ENCODE data around the gene HSPH1. TPM values are rescaled to one million over a fixed set of nuclear protein-coding genes. Genes with fewer than 3 reads are reported as not detected.

HSPH1 gene
- polyA plus RNA-seq, 1 donor from 2014 or later, result 112 TPM

GRCh38 chr13:31136724-31137123, 25.0 kb downstream of the HSPH1 start:
- no peaks in the 10 kb centered on the region for H3K9me2 ChIP-seq (ENCODE audit: insufficient read depth, low read length)
- no peaks in the 10 kb centered on the region for H3K79me2 ChIP-seq (replicated peaks; ENCODE audit: insufficient read depth, low read length)
- no peak overlapping the region for H3K4me3 ChIP-seq (ENCODE audit: low read length)
- H4K20me1 ChIP-seq (ENCODE audit: insufficient read depth), result no peaks in the 10 kb centered on the region
- TF ChIP-seq SMC3 (conservative IDR thresholded peaks at IDR 0.05; ENCODE audit: poor library complexity) (no peak), TAF1 (IDR thresholded peaks at IDR 0.05; ENCODE audit: low read depth) (no peak), REST (IDR thresholded peaks at IDR 0.05; ENCODE audit: borderline replicate concordance) (no peak)
- no peaks in the 10 kb centered on the region for H3F3A ChIP-seq (ENCODE audit: insufficient read depth, low read length, poor library complexity, severe bottlenecking)
- no peak overlapping the region for H3K27ac ChIP-seq (ENCODE audit: low read length)
- H3K27me3 ChIP-seq (ENCODE audit: insufficient read depth, low read depth, low read length), result no peaks in the 10 kb centered on the region
- no peak overlapping the region for H3K9ac ChIP-seq (ENCODE audit: low read length)
- no peak overlapping the region for H2AFZ ChIP-seq (ENCODE audit: low read depth, low read length)
- no peaks in the 10 kb centered on the region for H3K9me3 ChIP-seq (ENCODE audit: low read length)
- no peak overlapping the region for H3K4me2 ChIP-seq (ENCODE audit: low read length)
- H3K36me3 ChIP-seq (ENCODE audit: insufficient read depth, low read length), result peaks cover 4% of the 10 kb centered on the region

GRCh38 chr13:31134039-31134711, 27.5 kb downstream of the HSPH1 start:
- no peak overlapping the region for H3K27ac ChIP-seq (ENCODE audit: low read length)
- H3K79me2 ChIP-seq (replicated peaks; ENCODE audit: insufficient read depth, low read length), result no peaks in the 10 kb centered on the region
- H3K36me3 ChIP-seq (ENCODE audit: insufficient read depth, low read length), result peaks cover 4% of the 10 kb centered on the region
- no peak overlapping the region for H3K4me2 ChIP-seq (ENCODE audit: low read length)
- no peak overlapping the region for H2AFZ ChIP-seq (ENCODE audit: low read depth, low read length)
- no peaks in the 10 kb centered on the region for H3K9me3 ChIP-seq (ENCODE audit: low read length)
- no peaks in the 10 kb centered on the region for H4K20me1 ChIP-seq (ENCODE audit: insufficient read depth)
- no peak overlapping the region for H3K9ac ChIP-seq (ENCODE audit: low read length)
- H3K27me3 ChIP-seq (ENCODE audit: insufficient read depth, low read depth, low read length), result no peaks in the 10 kb centered on the region
- H3K4me3 ChIP-seq (ENCODE audit: low read length), result no peak overlapping the region
- no peaks in the 10 kb centered on the region for H3F3A ChIP-seq (ENCODE audit: insufficient read depth, low read length, poor library complexity, severe bottlenecking)
- TF ChIP-seq EP300 (conservative IDR thresholded peaks at IDR 0.05; ENCODE audit: poor library complexity, severe bottlenecking) (no peak), REST (IDR thresholded peaks at IDR 0.05; ENCODE audit: borderline replicate concordance) (no peak), SMC3 (conservative IDR thresholded peaks at IDR 0.05; ENCODE audit: poor library complexity) (no peak), RAD21 (conservative IDR thresholded peaks at IDR 0.05) (no peak), TAF1 (IDR thresholded peaks at IDR 0.05; ENCODE audit: low read depth) (no peak), POLR2AphosphoS5 (IDR thresholded peaks at IDR 0.05) (no peak), EZH2 (IDR thresholded peaks at IDR 0.05; ENCODE audit: borderline replicate concordance, insufficient read depth, low read length, poor library complexity, severe bottlenecking) (no peak), MXI1 (conservative IDR thresholded peaks at IDR 0.05; ENCODE audit: poor library complexity, severe bottlenecking) (no peak)
- TF ChIP-seq, protein P1, sequence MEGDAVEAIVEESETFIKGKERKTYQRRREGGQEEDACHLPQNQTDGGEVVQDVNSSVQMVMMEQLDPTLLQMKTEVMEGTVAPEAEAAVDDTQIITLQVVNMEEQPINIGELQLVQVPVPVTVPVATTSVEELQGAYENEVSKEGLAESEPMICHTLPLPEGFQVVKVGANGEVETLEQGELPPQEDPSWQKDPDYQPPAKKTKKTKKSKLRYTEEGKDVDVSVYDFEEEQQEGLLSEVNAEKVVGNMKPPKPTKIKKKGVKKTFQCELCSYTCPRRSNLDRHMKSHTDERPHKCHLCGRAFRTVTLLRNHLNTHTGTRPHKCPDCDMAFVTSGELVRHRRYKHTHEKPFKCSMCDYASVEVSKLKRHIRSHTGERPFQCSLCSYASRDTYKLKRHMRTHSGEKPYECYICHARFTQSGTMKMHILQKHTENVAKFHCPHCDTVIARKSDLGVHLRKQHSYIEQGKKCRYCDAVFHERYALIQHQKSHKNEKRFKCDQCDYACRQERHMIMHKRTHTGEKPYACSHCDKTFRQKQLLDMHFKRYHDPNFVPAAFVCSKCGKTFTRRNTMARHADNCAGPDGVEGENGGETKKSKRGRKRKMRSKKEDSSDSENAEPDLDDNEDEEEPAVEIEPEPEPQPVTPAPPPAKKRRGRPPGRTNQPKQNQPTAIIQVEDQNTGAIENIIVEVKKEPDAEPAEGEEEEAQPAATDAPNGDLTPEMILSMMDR (IDR thresholded peaks at IDR 0.05; ENCODE audit: poor library complexity, severe bottlenecking), result no peak
- no peaks in the 10 kb centered on the region for H3K9me2 ChIP-seq (ENCODE audit: insufficient read depth, low read length)

Measured in neural cell (in vitro differentiated cells).